Heart right ventricle (tissue), 16 donors: ENCODE results near the gene RAP1B. TPM values are rescaled to one million over a fixed set of nuclear protein-coding genes. Genes with fewer than 3 reads are reported as not detected.

Source experiments
- ATAC-seq, 8 donors: fragments of 200-7000 bp; cut with Tn5 transposase; one replicate each; pipeline ENCODE4 v1.9.1; 2020; ENCODE audit warnings: mild to moderate bottlenecking in 8 of 8, moderate library complexity in 8 of 8, moderate number of reproducible peaks in 1 of 8
- DNase-seq, 2 donors: peaks; one replicate each; pipeline ENCODE4 v3.0.0-alpha.2; 2020
- H3K27ac ChIP-seq, 10 donors: fragments of 200-600 bp; sonication (generic) in 2 of 10; one replicate each; pipeline versions ENCODE4 v1.5.0 to v1.8.0; 2020 to 2022; ENCODE audit warnings: mild to moderate bottlenecking in 3 of 10
- H3K27me3 ChIP-seq, 7 donors: fragments of 200-600 bp; one replicate each; pipeline ENCODE4 v1.8.0; 2021 to 2022; ENCODE audit warnings: mild to moderate bottlenecking in 2 of 7
- H3K36me3 ChIP-seq, 9 donors: fragments of 200-600 bp; sonication (generic) in 1 of 9; one replicate each; pipeline versions ENCODE4 v1.5.0 to v1.8.0; 2020 to 2022; ENCODE audit warnings: mild to moderate bottlenecking in 2 of 9
- H3K4me1 ChIP-seq, 9 donors: fragments of 200-600 bp; sonication (generic) in 1 of 9; one replicate each; pipeline versions ENCODE4 v1.5.0 to v1.8.0; 2020 to 2022; ENCODE audit warnings: mild to moderate bottlenecking in 4 of 9
- H3K4me3 ChIP-seq, 10 donors: fragments of 200-600 bp; sonication (generic) in 2 of 10; one replicate each; pipeline versions ENCODE4 v1.5.0 to v1.8.0; 2020 to 2022; ENCODE audit warnings: mild to moderate bottlenecking in 7 of 10, moderate library complexity in 2 of 10
- H3K9me3 ChIP-seq, 11 donors: fragments of 200-600 bp in 10 of 11; sonication (generic) in 2 of 11; one replicate each; pipeline versions ENCODE4 v1.5.0 to v1.8.0; 2013 to 2022; ENCODE audit warnings: mild to moderate bottlenecking in 2 of 11, control low read depth in 1 of 11, moderate library complexity in 1 of 11
- WGBS, 2 donors: extraction: QIAGEN DNeasy Blood & Tissue Kit; methylation state at CpG; one replicate each; pipeline ENCODE4 v1.1.7; 2013; ENCODE audit warnings: inconsistent platforms in 1 of 2; 5-methylcytosine and 5-hydroxymethylcytosine counted together
- intact Hi-C, 10 donors: fragments of 100-400 bp; cut with DNase I; formaldehyde crosslinking; loops; one replicate each; pipeline versions ENCODE4 v1.11.1 to v1.14.2; 2022
- polyA plus RNA-seq, 2 donors: library from polyadenylated mRNA; stranded (reverse); fragments of 200-250 nt; gene quantifications; one replicate each; pipeline ENCODE4 v1.2.3, GENCODE V29; 2013
- total RNA-seq, 10 donors: library from RNA; stranded (reverse); fragmentation: NEBNext Ultra II Directional in 3 of 10; extraction: Animal tissue kit (Norgen Biotek cat#: 25700) in 3 of 10; gene quantifications; one replicate each; pipeline versions ENCODE4 v1.2.1 to v1.2.4, GENCODE V29; 2021 to 2023
- TF ChIP-seq, protein P1 (sequence below), 9 donors: fragments of 200-600 bp; sonication (generic) in 2 of 9; IDR thresholded peaks; one replicate each; pipeline versions ENCODE4 v1.5.0 to v1.8.0; 2021 to 2022; ENCODE audit warnings: antibody characterized with exemption in 9 of 9, mild to moderate bottlenecking in 5 of 9, moderate library complexity in 1 of 9
- donor health status: Arrhythmogenic right ventricular cardiomyopathy.
- donor health status: ischemic (EF 13 %, LVEDD 7.1; RV severe dilation, severe dysfunction).
- donor health status: healthy with polysubstance abuse.
- donor health status: DM: no; HTN: yes; CAD: no.
- donor health status: DM: no; HTN: no; CAD: no.
- donor health status: ischemic (EF 25% LVEDD 6.9; RV normal size, moderate dysfunction).
- donor health status: ischemic (EF 25% LVEDD 5.7; RV mildly dilated, moderate dysfunction).
- donor health status: healthy.
- donor health status: DM: yes; HTN: yes; CAD: no.
- donor health status: Ischemic cardiomyopathy.
- donor health status: ischemic (EF 35%, LVEDD 5.7; RV mildly dilated, moderate dysfunction).
- donor health status: nonischemic (EF 11% LVEDD 7.7; RV severe dilation, severe dysfunction).
- donor health status: DM: yes; HTN: yes; CAD: no.
- donor health status: PGD.
- donor health status: ischemic (EF 29% LVEDD 5.4; RV normal size, mild dysfunction).
- donor health status: nonischemic (EF 23%, LVEDD 6.1; RV moderate dilation, normal function).

The RAP1B gene
- total and polyA plus RNA-seq, 12 donors: 38.1 to 81.2 (median 43.2) TPM

DNA sequence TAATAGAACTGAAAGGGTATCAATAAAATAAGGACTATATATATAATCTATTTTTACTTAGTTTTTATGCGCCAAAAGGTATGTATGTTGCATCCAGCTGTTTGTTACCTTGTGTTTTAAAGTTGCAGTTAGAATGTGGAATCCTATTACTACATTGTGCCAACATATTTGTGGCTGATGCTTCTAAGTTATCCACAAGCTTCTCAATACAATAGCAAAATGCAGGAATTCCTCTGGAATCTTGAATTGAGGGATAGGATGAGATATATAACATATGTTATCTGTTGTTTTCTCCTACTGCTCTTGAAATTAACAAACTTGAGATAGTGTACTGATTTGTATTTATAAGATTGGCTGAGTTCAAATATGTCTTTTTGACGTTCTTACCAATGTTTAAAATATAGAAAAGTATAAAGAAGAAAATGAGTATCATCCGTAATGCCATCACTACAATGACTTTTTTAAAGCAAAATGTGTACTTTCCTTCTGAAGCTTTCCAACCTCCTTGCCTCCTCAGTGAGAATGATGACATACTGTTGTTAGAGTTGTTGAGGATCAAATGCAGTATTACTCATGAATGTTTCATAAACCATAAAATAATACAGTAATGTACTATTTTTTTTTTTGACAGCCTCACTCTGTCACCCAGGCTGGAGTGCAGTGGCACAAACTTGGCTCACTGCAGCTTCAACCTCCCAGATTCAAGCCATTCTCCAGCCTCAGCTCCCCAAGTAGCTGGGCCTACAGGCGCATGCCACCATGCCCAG, 6.6 kb downstream of the RAP1B start:
- TF ChIP-seq, protein P1, sequence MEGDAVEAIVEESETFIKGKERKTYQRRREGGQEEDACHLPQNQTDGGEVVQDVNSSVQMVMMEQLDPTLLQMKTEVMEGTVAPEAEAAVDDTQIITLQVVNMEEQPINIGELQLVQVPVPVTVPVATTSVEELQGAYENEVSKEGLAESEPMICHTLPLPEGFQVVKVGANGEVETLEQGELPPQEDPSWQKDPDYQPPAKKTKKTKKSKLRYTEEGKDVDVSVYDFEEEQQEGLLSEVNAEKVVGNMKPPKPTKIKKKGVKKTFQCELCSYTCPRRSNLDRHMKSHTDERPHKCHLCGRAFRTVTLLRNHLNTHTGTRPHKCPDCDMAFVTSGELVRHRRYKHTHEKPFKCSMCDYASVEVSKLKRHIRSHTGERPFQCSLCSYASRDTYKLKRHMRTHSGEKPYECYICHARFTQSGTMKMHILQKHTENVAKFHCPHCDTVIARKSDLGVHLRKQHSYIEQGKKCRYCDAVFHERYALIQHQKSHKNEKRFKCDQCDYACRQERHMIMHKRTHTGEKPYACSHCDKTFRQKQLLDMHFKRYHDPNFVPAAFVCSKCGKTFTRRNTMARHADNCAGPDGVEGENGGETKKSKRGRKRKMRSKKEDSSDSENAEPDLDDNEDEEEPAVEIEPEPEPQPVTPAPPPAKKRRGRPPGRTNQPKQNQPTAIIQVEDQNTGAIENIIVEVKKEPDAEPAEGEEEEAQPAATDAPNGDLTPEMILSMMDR (IDR thresholded peaks at IDR 0.05): no peak
- Histone ChIP-seq H3K4me3 (no peak overlapping the region), H3K27ac (peak overlapping the region in 1 of 10 donors; percentile 3), H3K4me1 (peaks cover 7 to 100% (median 97%) of the 10 kb centered on the region in 9 donors), H3K27me3 (no peaks in the 10 kb centered on the region), H3K36me3 (peaks cover 0 to 20% (median 0%) of the 10 kb centered on the region in 9 donors), H3K9me3 (no peaks in the 10 kb centered on the region)
- ATAC-seq (peak in 1 of 8 donors; percentile 36), DNase-seq (no peak)
- intact Hi-C loops: loop anchor here in 7 of 10 donors (10.0 kb wide), 5 partner anchors 67 to 263 kb away; partner anchors contain the start of gene NUP107 (in 4 of the 7)
- 75 to 77% methylated on average over 4 of the region's 4 CpGs for WGBS, 2 donors

DNA sequence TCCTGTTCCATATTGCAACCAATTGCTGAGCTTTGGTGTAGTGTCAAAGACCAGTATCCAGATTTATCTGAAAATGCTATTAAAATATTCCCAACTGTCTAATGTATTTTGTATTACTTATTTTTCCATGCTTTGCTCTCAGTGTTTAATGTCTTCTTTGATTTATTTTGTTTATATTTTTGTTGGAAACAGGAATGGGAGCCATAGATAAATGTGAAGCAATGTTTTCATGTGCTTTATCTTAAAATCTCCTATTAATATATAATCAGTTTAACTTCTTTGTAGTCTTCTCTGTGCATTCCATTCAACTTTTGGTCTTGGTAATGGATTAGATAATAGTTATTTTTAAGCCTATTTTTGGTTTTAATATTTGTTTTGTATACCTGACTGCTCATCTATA, 8.8 kb downstream of the RAP1B start:
- Histone ChIP-seq H3K27ac (no peak overlapping the region), H3K36me3 (peaks cover 0 to 9% (median 0%) of the 10 kb centered on the region in 9 donors), H3K27me3 (no peaks in the 10 kb centered on the region), H3K9me3 (no peaks in the 10 kb centered on the region), H3K4me1 (peaks cover 3 to 99% (median 88%) of the 10 kb centered on the region in 9 donors), H3K4me3 (no peak overlapping the region)
- ATAC-seq: no peak
- intact Hi-C loops: loop anchor here in 7 of 10 donors (10.0 kb wide), 5 partner anchors 65 to 265 kb away; partner anchors contain the start of gene NUP107 (in 4 of the 7)
- TF ChIP-seq, protein P1 (IDR thresholded peaks at IDR 0.05): no peak
- no peak for DNase-seq

DNA sequence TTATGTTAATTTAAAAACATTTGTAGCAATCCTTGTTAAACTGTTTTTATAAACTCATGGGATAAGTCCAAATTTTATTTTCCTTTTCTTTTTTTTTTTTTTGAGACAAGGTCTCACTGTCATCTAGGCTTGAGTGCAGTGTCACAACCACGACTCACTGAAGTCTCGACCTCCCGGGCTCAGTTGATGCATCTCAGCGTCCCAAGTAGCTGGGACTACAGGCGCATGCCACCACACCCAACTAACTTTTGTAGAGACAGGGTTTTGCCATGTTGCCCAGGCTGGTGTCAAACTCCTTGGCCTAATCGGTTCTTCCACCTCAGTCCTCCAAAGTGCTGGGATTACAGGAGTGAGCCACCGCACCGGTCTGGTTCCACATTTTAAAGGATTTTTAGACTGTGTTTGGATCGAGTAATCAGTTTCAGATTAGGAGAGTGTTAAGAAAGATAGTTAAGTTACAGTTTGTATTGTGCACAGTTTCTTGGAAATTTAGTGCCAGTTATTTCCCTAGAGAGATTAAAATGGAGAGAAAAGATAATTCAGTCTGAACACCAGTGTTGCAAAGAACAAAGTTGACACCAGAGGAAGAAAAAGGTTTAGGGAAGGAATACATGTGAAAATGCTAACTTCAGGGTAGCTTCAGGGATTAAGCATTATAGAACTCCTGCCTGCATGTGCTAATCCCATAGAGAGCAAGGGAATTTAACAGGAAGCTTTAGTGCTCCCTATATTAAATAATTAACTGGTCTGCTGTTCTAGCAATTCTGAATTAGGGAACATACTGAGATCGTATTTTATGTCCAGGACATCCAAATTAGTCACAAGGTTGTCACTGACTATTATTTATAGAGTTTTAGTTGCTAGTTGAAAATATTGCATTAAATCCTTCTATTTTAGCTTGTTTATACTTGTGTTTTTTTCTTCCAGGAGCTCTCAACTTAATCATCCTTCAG, 10.1 kb downstream of the RAP1B start:
- ATAC-seq (peak in 1 of 8 donors; percentile 44), DNase-seq (no peak)
- H3K4me3 ChIP-seq: no peak overlapping the region
- WGBS, 2 donors: 73 to 80% methylated on average over 10 of the region's 10 CpGs
- no peaks in the 10 kb centered on the region for H3K9me3 ChIP-seq
- TF ChIP-seq, protein P1 (IDR thresholded peaks at IDR 0.05): no peak
- H3K36me3 ChIP-seq: peaks cover 0 to 21% (median 0%) of the 10 kb centered on the region in 9 donors
- no peak overlapping the region for H3K27ac ChIP-seq
- intact Hi-C loops: no loop called here
- H3K4me1 ChIP-seq: peaks cover 0 to 96% (median 79%) of the 10 kb centered on the region in 9 donors
- no peaks in the 10 kb centered on the region for H3K27me3 ChIP-seq

DNA sequence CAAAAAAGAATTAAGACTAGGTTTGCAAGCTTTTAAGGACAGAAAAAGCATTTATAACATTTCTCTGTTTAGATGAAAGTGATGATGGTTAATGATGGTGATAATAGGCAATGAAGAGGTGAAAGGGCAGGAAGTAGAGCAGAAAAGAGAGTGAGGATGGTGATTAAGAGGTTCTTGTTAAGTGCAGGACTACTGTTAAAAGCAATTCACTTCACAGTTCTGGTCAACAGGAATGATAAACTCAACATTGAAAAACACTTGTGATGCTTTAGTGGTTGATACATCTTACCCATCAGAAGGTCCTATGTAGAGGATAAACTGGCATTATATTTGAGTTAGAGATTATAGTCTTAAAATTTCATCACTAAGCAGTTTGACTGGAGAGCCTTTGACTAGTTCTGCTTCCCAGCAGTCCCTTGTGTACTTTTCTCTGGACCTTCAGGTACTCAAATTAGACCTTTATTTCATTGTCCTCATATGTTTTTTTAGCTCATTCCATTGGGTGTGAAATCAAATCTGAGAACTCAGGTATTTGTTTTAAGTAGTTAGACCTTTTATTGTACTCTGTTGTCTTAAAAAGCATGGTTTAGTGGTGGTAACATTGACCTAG, 10.9 kb downstream of the RAP1B start:
- H3K9me3 ChIP-seq: no peaks in the 10 kb centered on the region
- DNase-seq (no peak), ATAC-seq (peak in 1 of 8 donors; percentile 9)
- no peaks in the 10 kb centered on the region for H3K27me3 ChIP-seq
- intact Hi-C loops: no loop called here
- H3K27ac ChIP-seq: peak overlapping the region in 2 of 10 donors; percentile 14 to 15
- peaks cover 0 to 90% (median 72%) of the 10 kb centered on the region in 9 donors for H3K4me1 ChIP-seq
- no peak overlapping the region for H3K4me3 ChIP-seq
- TF ChIP-seq, protein P1 (IDR thresholded peaks at IDR 0.05): no peak
- H3K36me3 ChIP-seq: peaks cover 0 to 26% (median 0%) of the 10 kb centered on the region in 9 donors
